OCI-LY1 (cell line): ENCODE measurements around the gene CDHR3.
"Not testable (repeated sequence)": the region's sequence is repeated elsewhere in the genome, so short reads cannot be mapped to it uniquely, and the experiment has no call there.

Source experiments
- H2AFZ ChIP-seq: fragments of 200-600 bp; sonication (generic), shearing (Covaris generic); 2 replicates; pipeline ENCODE4 v1.6.0; 2014; ENCODE audit warnings: antibody characterized with exemption, mild to moderate bottlenecking, low read length
- H3F3A ChIP-seq: fragments of 200-600 bp; sonication (generic), shearing (Covaris generic); 2 replicates; pipeline ENCODE4 v1.6.0; 2014; ENCODE audit warnings: mild to moderate bottlenecking, antibody characterized with exemption, low read length, moderate library complexity; ENCODE audit not compliant: insufficient read depth
- H3K27ac ChIP-seq: fragments of 200-600 bp; sonication (generic); 2 replicates; pipeline ENCODE4 v1.5.1; 2014; ENCODE audit warnings: low read length, mixed run types, mild to moderate bottlenecking, low read depth; ENCODE audit not compliant: poor library complexity, severe bottlenecking
- H3K27me3 ChIP-seq: fragments of 200-600 bp; sonication (generic); 2 replicates; pipeline ENCODE4 v1.6.0; 2014; ENCODE audit warnings: antibody characterized with exemption, mild to moderate bottlenecking, low read length, moderate library complexity; ENCODE audit not compliant: insufficient read depth
- H3K36me3 ChIP-seq: fragments of 200-600 bp; sonication (generic); 2 replicates; pipeline ENCODE4 v1.6.1; 2014; ENCODE audit warnings: mild to moderate bottlenecking, antibody characterized with exemption, low read length, moderate library complexity, mixed read lengths; ENCODE audit not compliant: insufficient read depth
- H3K4me1 ChIP-seq: fragments of 200-600 bp; sonication (generic); 2 replicates; pipeline ENCODE4 v1.5.1; 2014; ENCODE audit warnings: mild to moderate bottlenecking, low read length, moderate library complexity; ENCODE audit not compliant: insufficient read depth, severe bottlenecking
- H3K4me2 ChIP-seq: fragments of 200-600 bp; sonication (generic), shearing (Covaris generic); 2 replicates; pipeline ENCODE4 v1.6.1; 2014; ENCODE audit warnings: low read length
- H3K4me3 ChIP-seq: fragments of 200-600 bp; sonication (generic); 2 replicates; pipeline ENCODE4 v1.5.1; 2014; ENCODE audit warnings: low read length, low read depth, mild to moderate bottlenecking, mixed read lengths; ENCODE audit not compliant: poor library complexity, severe bottlenecking
- H3K79me2 ChIP-seq: fragments of 200-600 bp; shearing (Covaris generic); 2 replicates; pipeline ENCODE4 v1.6.1; 2016; ENCODE audit warnings: mixed run types, low read length, mixed read lengths; ENCODE audit not compliant: insufficient read depth
- H3K9ac ChIP-seq: fragments of 200-600 bp; sonication (generic), shearing (Covaris generic); 2 replicates; pipeline ENCODE4 v1.6.1; 2014; ENCODE audit warnings: mild to moderate bottlenecking, low read length, mixed read lengths
- H3K9me2 ChIP-seq: fragments of 200-600 bp; sonication (generic), shearing (Covaris generic); 2 replicates; pipeline ENCODE4 v1.6.1; 2014; ENCODE audit warnings: low read depth, mild to moderate bottlenecking, low read length, mixed read lengths
- H3K9me3 ChIP-seq: fragments of 200-600 bp; shearing (Covaris generic); 2 replicates; pipeline ENCODE4 v1.6.1; 2014; ENCODE audit warnings: low read length, mixed read lengths
- H4K20me1 ChIP-seq: fragments of 200-600 bp; sonication (generic), shearing (Covaris generic); 2 replicates; pipeline ENCODE4 v1.6.0; 2016; ENCODE audit warnings: mild to moderate bottlenecking, low read length; ENCODE audit not compliant: insufficient read depth
- EZH2 ChIP-seq: fragments of 200-600 bp; sonication (generic), shearing (Covaris generic); IDR thresholded peaks from 2 replicates; pipeline ENCODE4 v1.8.0; 2017; ENCODE audit warnings: borderline replicate concordance, mixed run types, mild to moderate bottlenecking, antibody characterized with exemption, low read length, moderate library complexity, mixed read lengths
- TF ChIP-seq, protein P1 (sequence below): fragments of 200-600 bp; sonication (generic), shearing (Covaris generic); IDR thresholded peaks from 2 replicates; pipeline ENCODE4 v1.5.1; 2017; ENCODE audit warnings: mild to moderate bottlenecking, antibody characterized with exemption, low read length, moderate library complexity, mixed read lengths

Gene CDHR3

GRCh38 chr7:106006906-106007305 is 43.8 kb downstream of the CDHR3 start:
- H3K27ac ChIP-seq: no peak overlapping the region

DNA sequence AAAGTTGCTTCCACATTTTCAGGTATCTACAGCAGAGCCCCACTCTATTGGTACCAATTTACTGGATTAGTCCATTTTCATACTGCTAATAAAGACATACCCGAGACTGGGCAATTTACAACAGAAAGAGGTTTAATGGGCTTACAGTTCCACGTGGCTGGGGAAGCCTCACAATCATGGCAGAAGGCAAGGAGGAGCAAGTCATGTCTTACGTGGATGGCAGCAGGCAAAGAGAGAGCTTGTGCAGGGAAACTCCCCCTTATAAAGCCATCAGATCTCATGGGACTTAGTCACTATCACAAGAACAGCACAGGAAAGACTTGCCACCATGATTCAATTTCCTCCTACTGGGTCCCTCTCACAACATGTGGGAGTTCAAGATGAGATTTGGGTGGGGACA is 44.7 kb downstream of the CDHR3 start:
- H3K36me3 ChIP-seq, H3K79me2 ChIP-seq, H2AFZ ChIP-seq, H3K27ac ChIP-seq, H4K20me1 ChIP-seq, H3K9ac ChIP-seq, H3K4me2 ChIP-seq, H3K9me2 ChIP-seq, H3F3A ChIP-seq, H3K9me3 ChIP-seq, H3K4me3 ChIP-seq: not testable (repeated sequence)
- Histone ChIP-seq H3K4me1 (peaks cover 11% of the 10 kb centered on the region), H3K27me3 (peaks cover 12% of the 10 kb centered on the region; the same call in 1 of the 2 replicates)

More at GRCh38 chr7:106006906-106007305, 43.8 kb downstream of the CDHR3 start:
- Histone ChIP-seq H3K27me3 (peaks cover 12% of the 10 kb centered on the region; the same call in 1 of the 2 replicates), H3K9me2 (no peaks in the 10 kb centered on the region), H3K4me2 (no peak overlapping the region), H3K9me3 (no peaks in the 10 kb centered on the region), H3K4me3 (no peak overlapping the region), H2AFZ (no peak overlapping the region), H3K9ac (no peak overlapping the region), H3K4me1 (peaks cover 11% of the 10 kb centered on the region), H3K79me2 (no peaks in the 10 kb centered on the region), H4K20me1 (no peaks in the 10 kb centered on the region), H3K36me3 (no peaks in the 10 kb centered on the region), H3F3A (no peaks in the 10 kb centered on the region)
- TF ChIP-seq EZH2: no peak
- TF ChIP-seq, protein P1, sequence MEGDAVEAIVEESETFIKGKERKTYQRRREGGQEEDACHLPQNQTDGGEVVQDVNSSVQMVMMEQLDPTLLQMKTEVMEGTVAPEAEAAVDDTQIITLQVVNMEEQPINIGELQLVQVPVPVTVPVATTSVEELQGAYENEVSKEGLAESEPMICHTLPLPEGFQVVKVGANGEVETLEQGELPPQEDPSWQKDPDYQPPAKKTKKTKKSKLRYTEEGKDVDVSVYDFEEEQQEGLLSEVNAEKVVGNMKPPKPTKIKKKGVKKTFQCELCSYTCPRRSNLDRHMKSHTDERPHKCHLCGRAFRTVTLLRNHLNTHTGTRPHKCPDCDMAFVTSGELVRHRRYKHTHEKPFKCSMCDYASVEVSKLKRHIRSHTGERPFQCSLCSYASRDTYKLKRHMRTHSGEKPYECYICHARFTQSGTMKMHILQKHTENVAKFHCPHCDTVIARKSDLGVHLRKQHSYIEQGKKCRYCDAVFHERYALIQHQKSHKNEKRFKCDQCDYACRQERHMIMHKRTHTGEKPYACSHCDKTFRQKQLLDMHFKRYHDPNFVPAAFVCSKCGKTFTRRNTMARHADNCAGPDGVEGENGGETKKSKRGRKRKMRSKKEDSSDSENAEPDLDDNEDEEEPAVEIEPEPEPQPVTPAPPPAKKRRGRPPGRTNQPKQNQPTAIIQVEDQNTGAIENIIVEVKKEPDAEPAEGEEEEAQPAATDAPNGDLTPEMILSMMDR: no peak

GRCh38 chr7:106009503-106010226 is 46.6 kb downstream of the CDHR3 start:
- H3K79me2 ChIP-seq: no peaks in the 10 kb centered on the region
- H3K9me3 ChIP-seq: no peaks in the 10 kb centered on the region
- H3K27ac ChIP-seq: no peak overlapping the region
- H3K4me1 ChIP-seq: peaks cover 11% of the 10 kb centered on the region
- TF ChIP-seq, protein P1: peak; percentile 99
- TF ChIP-seq EZH2: no peak
- no peaks in the 10 kb centered on the region for H3K36me3 ChIP-seq
- H3K4me2 ChIP-seq: peak overlapping the region; percentile 26; the same call in 1 of the 2 replicates
- H3K9me2 ChIP-seq: no peaks in the 10 kb centered on the region
- no peak overlapping the region for H3K9ac ChIP-seq
- no peaks in the 10 kb centered on the region for H3F3A ChIP-seq
- H3K27me3 ChIP-seq: peaks cover 9% of the 10 kb centered on the region; the same call in 1 of the 2 replicates
- no peak overlapping the region for H3K4me3 ChIP-seq
- no peaks in the 10 kb centered on the region for H4K20me1 ChIP-seq
- H2AFZ ChIP-seq: no peak overlapping the region

- TF ChIP-seq EZH2: no peak
- TF ChIP-seq, protein P1: no peak
- H3K4me2 ChIP-seq: no peak overlapping the region
Observed at GRCh38 chr7:106010331-106010730, 47.3 kb downstream of the CDHR3 start.

More at GRCh38 chr7:106010331-106010730, 47.3 kb downstream of the CDHR3 start:
- Histone ChIP-seq H3F3A (no peaks in the 10 kb centered on the region), H3K27ac (no peak overlapping the region), H3K9me2 (no peaks in the 10 kb centered on the region), H3K79me2 (no peaks in the 10 kb centered on the region), H4K20me1 (no peaks in the 10 kb centered on the region), H3K36me3 (no peaks in the 10 kb centered on the region), H2AFZ (no peak overlapping the region), H3K4me1 (peaks cover 17% of the 10 kb centered on the region), H3K27me3 (peaks cover 7% of the 10 kb centered on the region; the same call in 1 of the 2 replicates), H3K9me3 (no peaks in the 10 kb centered on the region), H3K9ac (no peak overlapping the region), H3K4me3 (no peak overlapping the region)
